Astrocyte (in vitro differentiated cells and primary cell): ENCODE data around the gene DNAJA1.

Source experiments
- CTCF ChIP-seq: IDR thresholded peaks from 2 replicates; pipeline ENCODE4 v1.5.1; 2011; ENCODE audit warnings: low read depth, mild to moderate bottlenecking, inconsistent platforms, low read length, moderate library complexity; ENCODE audit not compliant: insufficient read depth
- EZH2 ChIP-seq: IDR thresholded peaks from 2 replicates; pipeline ENCODE4 v1.6.1; 2012; ENCODE audit warnings: mild to moderate bottlenecking, low read length, inconsistent platforms; ENCODE audit not compliant: insufficient read depth

- TF ChIP-seq EZH2 (no peak), CTCF (no peak)
Measured at GRCh38 chr9:32992595-32993238, 32.4 kb upstream of the DNAJA1 start.
